HL-60/S4 treated with retinoic acid at 250 ng/mL for 4 days and 3 days (cell line): Measurements from ENCODE around the gene VWCE.
"Not testable (repeated sequence)": the region's sequence is repeated elsewhere in the genome, so short reads cannot be mapped to it uniquely, and the experiment has no call there.

Experiments used
- in situ Hi-C: fragments of 300-500 bp; cut with MboI; formaldehyde crosslinking; loops from 2 replicates; pipeline ENCODE4 v1.7.0; 2022; ENCODE audit warnings: low sequenced_read_pairs

Gene VWCE

GRCh38 chr11:61259363-61259762 lies 35.8 kb downstream of the VWCE start:
- in situ Hi-C loops = no loop called here

- in situ Hi-C loops = no loop called here
Measured at GRCh38 chr11:61258546-61258945, 36.6 kb downstream of the VWCE start.

- in situ Hi-C loops = no loop called here
Measured at GRCh38 chr11:61256710-61257482, 38.2 kb downstream of the VWCE start.

GRCh38 chr11:61254403-61255025 lies 40.6 kb downstream of the VWCE start:
- in situ Hi-C loops = no loop called here

- in situ Hi-C loops = not testable (repeated sequence)
Measured at GRCh38 chr11:61252332-61252731, 42.8 kb downstream of the VWCE start.

- in situ Hi-C loops = not testable (repeated sequence)
Measured at GRCh38 chr11:61250796-61251765, 44.0 kb downstream of the VWCE start.

GRCh38 chr11:61249201-61249600 lies 45.9 kb downstream of the VWCE start:
- in situ Hi-C loops = not testable (repeated sequence)

GRCh38 chr11:61248071-61248470 lies 47.0 kb downstream of the VWCE start:
- in situ Hi-C loops = not testable (repeated sequence)

GRCh38 chr11:61245284-61245964 lies 49.7 kb downstream of the VWCE start:
- in situ Hi-C loops = not testable (repeated sequence)

GRCh38 chr11:61241526-61241925 lies 53.6 kb downstream of the VWCE start:
- in situ Hi-C loops = not testable (repeated sequence)

GRCh38 chr11:61240875-61241274 lies 54.2 kb downstream of the VWCE start, which contains the start of gene PGA5:
Gene PGA5, plus strand, starts transcription at chr11:61241175. Its CDS starts 52 bp downstream, at chr11:61241227.
- in situ Hi-C loops = not testable (repeated sequence)

- in situ Hi-C loops = not testable (repeated sequence)
Measured at GRCh38 chr11:61240288-61240687, 54.8 kb downstream of the VWCE start.

- in situ Hi-C loops = not testable (repeated sequence)
Measured at GRCh38 chr11:61237130-61237529, 58.0 kb downstream of the VWCE start.

GRCh38 chr11:61232548-61233145 lies 62.5 kb downstream of the VWCE start:
- in situ Hi-C loops = not testable (repeated sequence)

- in situ Hi-C loops = not testable (repeated sequence)
Measured at GRCh38 chr11:61231585-61231984, 63.5 kb downstream of the VWCE start.

- in situ Hi-C loops = not testable (repeated sequence)
Measured at GRCh38 chr11:61231033-61231432, 64.1 kb downstream of the VWCE start.

- in situ Hi-C loops = not testable (repeated sequence)
Measured at GRCh38 chr11:61229458-61229857, 65.7 kb downstream of the VWCE start.

- in situ Hi-C loops = not testable (repeated sequence)
Measured at GRCh38 chr11:61226457-61227137, 68.5 kb downstream of the VWCE start.

- in situ Hi-C loops = not testable (repeated sequence)
Measured at GRCh38 chr11:61222692-61223091, 72.4 kb downstream of the VWCE start.

- in situ Hi-C loops = not testable (repeated sequence)
Measured at GRCh38 chr11:61222047-61222446, 73.1 kb downstream of the VWCE start, which contains the start of gene PGA4. Gene PGA4, plus strand, starts transcription at chr11:61222347. Its CDS starts 54 bp downstream, at chr11:61222401.
